Measurements from ENCODE around the gene TSPAN31.
A peak's percentile ranks its signal among the peaks of the same experiment; 100 is the strongest.

TSPAN31 gene

GRCh38 chr12:57736741-57737466, 7.9 kb upstream of the TSPAN31 start:
- no peak for DNase-seq

DNA sequence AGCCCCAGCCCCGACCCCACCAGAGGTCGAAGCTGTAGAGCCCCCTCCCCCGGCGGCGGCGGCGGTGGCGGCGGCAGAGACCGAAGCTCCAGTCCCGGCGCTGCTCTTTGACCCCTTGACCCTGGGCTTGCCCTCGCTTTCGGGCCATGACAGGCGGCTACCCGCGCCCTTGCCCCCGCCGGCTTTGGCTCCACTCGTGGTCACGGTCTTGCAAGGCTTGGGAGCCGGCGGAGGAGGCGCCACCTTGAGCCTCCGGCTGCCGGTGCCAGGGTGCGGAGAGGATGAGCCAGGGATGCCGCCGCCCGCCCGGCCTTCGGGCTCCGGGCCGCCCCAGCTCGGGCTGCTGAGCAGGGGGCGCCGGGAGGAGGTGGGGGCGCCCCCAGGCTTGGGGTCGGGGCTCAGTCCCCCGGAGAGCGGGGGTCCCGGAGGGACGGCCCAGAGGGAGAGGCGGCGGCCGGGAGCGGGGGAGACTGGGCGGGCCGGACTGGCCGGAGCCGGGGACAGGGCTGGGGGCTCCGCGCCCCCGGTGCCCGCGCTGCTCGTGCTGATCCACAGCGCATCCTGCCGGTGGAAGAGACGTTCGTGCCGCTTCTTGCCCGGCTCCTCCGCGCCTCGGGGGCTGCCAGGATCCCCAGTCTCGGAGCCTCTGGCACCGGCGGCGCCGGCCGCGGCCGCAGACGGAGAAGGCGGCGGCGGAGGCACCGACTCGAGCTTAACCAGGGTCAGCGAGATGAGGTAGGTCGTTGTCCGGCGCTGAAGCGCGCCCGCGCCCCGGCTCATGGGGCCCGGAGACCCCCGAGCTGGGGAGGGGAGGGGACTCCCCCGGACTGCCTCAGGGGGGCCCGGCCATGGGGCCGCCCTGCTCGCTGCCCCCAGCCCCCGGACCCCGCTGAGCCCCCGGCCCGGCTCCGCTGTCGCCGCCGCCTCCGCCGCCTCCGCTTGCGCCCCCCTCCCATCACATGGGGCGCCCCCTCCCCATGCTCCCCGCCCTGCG, 7.1 kb upstream of the TSPAN31 start:
- no peak for DNase-seq

- peak in 1 of 2 experiments; percentile 66 for DNase-seq
These were observed 6.1 kb upstream of the TSPAN31 start, which contains the start of gene AGAP2 for GRCh38 chr12:57738661-57739237. Gene AGAP2 (minus strand): TSS chr12:57738742. CDS start chr12:57738246, 496 bp downstream.

DNA sequence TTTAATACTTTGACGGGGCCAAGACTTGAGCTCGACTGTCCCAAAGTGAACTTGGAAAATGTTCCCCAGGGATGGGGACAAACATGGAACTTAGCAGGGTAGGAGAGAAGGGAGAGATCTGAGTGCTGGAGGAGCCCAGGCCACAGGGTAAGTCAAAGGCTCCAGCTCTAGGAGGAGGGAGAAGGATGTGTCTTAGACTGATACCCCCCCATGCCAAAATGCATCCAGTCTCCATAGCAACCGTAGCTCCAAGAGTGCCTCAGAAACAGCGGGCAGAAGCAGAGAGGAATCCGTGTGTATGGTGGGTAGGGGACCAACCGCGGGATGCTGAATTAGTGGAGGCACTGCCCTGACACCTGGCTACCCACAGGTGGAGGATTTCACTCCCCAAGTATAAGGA, 5.5 kb upstream of the TSPAN31 start:
- no peak for DNase-seq

GRCh38 chr12:57739914-57740538, 4.8 kb upstream of the TSPAN31 start:
- no peak for DNase-seq

DNA sequence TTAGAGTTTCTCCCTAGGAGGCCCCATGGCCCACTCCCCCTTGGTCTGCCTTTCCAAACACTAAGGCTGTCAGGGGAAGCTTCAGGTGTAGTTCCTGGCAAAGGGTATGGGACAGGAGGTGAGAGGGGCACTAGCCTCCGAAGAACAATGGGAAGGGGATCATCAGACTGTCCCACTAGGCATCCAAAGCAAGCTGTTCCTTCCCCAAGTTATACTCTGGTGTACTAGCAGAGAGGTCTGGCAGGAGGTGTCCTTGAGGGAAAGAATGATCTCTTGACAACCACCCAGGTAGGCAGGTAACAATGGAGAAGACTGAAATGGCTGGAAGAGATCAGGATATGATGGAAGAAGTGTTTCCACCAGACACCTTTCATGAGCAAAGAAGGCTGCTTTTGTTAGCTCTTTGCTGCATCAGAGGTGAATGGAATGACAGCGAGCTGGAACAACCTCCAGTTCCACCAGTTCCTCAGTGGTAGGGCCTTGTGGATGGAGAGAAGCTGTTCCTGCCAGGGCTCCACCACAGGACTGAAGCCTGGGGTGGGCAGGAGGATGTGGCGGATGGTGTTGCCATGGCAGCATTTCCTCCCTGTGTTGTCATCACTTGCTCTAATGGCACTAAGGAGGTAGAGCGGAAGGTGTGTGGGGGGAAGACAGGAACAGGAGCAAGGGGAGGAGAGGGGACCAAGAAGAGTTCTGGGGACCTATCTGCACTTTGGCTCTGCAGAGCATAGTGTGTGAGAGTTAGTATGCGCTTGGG, 4.0 kb upstream of the TSPAN31 start:
- DNase-seq: no peak

DNA sequence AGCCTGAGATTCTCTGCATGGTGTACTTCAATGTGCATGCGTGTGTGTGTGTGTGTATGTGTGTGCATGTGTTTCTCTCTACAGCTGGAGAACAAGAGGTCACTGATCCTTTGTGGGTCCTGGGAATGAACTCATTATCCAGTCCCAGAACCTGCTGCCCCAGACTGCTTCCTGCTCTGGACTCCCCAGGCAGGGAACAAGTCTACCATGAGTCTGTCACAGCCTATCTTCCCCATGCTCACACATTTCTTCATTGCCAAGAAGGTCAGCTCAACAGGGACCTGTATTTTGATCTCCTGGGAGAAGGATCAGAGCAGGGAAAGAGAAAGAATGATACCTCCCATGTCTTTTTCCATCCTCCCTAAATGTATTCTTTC, 3.4 kb upstream of the TSPAN31 start:
- no peak for DNase-seq

GRCh38 chr12:57741844-57742738, 2.7 kb upstream of the TSPAN31 start:
- DNase-seq: no peak

DNA sequence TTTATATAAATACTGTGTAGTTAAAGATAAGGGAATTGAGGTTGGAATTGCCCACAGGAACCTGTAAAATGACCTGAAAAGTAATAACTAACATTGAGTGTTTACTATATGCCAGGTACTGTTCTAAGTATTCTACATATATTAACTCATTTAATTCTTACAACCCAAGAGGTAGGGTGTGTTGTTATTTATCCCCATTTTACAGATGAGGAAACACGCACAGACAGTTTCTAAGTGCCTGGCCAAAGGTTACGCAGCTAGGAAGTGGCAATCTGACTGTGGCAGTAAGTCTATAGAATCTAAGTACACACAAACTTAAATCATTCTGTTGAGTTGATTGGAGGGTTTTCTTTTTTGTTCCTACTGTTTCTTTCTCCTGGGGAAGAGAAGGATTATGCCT, 1.1 kb upstream of the TSPAN31 start:
- DNase-seq: no peak

DNA sequence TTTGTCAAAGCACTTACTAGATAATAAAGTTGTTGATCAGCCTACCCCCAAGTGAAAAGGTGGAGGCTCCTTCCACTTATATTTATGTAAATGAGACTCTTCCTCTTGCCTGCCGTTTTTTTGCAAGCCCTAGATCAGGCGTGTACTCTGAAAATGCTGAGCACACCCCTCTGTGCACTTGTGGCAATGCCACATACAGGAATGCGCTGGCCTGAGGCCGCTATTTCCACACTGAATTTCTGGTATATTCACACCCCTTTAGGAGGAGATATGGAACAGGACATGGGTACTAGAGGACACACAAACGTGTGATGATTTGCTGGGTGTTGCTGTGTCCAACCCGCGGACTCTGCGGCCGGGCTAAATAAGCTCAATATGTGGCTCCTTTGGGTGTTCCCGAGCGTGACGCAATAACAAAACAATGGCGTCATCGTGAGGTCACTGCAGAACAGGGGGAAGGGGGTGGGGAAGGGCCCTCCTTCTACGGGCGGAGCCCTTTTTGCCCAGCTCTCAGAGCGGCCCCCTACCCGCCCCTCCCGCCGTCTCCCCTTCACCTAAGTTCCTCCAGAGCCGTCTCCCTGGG, 554 bp upstream of the TSPAN31 start:
- DNase-seq: peak; percentile 86 to 89

DNA sequence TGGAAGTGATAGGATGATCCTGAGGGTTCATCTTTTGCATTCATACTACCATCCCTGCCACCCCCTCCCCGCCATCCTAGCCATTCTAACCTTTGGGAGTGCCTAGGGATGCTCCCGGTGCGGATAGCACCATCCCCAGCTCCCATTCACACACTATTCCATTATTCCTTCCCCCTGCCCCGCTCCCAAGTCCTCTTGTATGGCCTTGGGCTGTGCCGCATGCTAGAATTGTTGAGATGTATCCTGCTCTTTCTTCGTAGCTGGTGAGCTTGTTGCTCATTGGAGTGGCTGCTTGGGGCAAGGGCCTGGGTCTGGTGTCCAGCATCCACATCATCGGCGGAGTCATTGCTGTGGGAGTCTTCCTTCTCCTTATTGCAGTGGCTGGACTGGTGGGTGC, 644 bp downstream of the TSPAN31 start:
- DNase-seq: no peak

- DNase-seq: no peak
These were observed 1.2 kb downstream of the TSPAN31 start for GRCh38 chr12:57746025-57746424.

- no peak for DNase-seq
These were observed 4.2 kb downstream of the TSPAN31 start for GRCh38 chr12:57749061-57749460.

- DNase-seq: no peak
These were observed 6.0 kb downstream of the TSPAN31 start for GRCh38 chr12:57750561-57751431.

GRCh38 chr12:57751432-57751787, 6.6 kb downstream of the TSPAN31 start:
- DNase-seq: no peak

DNA sequence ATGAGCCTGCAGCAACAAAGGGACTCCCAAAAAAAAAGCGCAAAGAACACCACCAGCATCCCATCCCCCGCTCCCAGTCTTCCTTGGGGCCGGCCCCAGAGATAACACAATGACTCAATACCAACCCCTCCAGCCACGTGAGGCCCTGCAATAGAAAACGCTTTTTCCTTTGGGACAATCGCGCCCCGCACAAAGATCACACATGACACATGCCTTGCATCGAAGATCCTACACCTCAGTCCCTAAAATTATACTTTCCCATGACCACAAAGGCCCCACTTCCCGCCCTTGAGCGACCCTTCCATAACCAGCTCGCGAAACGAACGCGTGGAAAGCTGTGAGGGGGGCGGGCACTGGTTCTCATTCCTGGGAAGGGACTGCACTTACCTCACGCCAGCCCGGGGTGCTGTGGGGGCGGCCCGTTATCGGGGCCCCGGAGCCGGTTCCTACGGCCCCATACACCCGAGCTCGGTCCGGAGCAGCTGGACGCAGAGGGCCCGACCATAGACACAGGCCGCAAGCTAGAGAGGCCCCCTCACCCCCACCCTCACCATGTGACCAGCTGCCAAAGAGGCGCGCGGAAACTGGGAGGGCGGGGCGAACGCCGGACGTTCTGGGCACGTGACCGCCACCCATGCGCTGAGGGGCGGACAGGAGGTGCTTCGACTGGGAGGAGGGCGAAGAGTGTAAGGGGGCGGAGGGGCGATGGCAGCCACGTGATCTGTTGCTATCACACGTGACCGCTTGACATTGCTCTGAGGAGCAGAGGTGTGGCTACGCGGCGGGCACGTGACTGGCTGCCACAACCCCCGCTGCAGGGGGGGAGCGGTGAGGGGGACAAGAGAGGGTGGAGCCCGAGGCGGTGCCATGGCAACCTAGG, 7.2 kb downstream of the TSPAN31 start, which contains the start of gene CDK4:
Gene CDK4 (minus strand): TSS at position 523 of the 880 bp plus-strand sequence. CDS start 593 bp downstream, outside the sequence.
- DNase-seq: peak; percentile 98

DNA sequence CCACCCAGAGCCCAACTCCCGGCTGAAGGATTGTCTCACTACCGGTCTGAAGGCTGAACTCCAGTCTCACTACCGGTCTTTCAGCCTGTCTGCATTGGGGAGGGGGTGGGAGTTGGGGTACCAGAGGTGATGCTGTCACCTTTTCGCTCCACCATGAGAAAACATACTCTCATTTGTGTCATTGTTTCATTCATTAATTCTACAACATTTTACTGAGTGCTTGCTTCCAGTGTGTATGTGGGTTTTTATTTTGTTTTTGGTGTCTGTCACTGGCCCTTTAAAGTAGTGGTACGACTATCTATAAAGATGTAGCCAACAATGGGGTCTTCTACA, 7.8 kb downstream of the TSPAN31 start:
- DNase-seq: no peak

DNA sequence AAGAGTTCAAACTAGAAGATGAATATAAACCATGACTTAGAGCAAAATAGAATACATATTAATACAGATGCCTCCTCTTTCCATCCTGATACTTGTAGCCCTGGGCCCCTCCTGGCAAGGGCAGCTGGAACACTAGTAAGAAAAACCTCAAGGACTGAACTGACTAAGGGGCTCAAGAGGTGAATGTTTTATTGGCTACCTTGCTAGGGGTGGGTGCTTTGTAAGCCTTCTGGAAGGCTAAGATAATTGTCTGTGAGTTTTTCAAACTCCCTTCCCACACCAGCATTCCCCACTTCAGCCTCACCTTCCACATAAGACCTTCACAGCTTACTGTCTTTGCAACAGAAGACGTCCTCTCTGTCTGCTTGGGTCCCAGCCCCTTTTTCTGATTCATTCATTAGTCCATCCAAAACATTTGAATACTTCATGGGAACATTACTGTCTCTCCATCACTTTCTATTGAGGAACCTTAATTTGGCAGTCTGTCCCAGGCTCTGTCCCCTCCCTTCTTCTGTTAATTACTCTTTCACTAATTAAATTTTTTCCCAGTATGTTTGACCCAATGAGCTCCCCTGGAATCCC, 9.0 kb downstream of the TSPAN31 start:
- no peak for DNase-seq

Data from NCI-H446 (cell line).